OCI-LY7 (cell line): ENCODE results near the gene VPS13D. TPM values are rescaled to one million over a fixed set of nuclear protein-coding genes. Genes with fewer than 3 reads are reported as not detected.
"Not testable (repeated sequence)": the region's sequence is repeated elsewhere in the genome, so short reads cannot be mapped to it uniquely, and the experiment has no call there.

Source experiments
- BruUV-seq: library from RNA; stranded (reverse); fragments of 400-500 nt; replicated peaks from 2 replicates; lab custom pipeline; 2021; lab: Mats Ljungman, UMichigan
- CTCF ChIA-PET: fragments of 300-600 bp; sonication (Branson Sonifier 250); formaldehyde crosslinking; loops from one replicate; lab custom pipeline; 2022; ENCODE audit warnings: antibody characterized with exemption; ENCODE audit not compliant: unreplicated experiment; lab: Charles Lee
- POLR2A ChIA-PET: fragments of 300-600 bp; sonication (Branson Sonifier 250); formaldehyde crosslinking; loops from one replicate; lab custom pipeline; 2022; ENCODE audit warnings: antibody characterized with exemption; lab: Charles Lee
- DNase-seq: peaks from one replicate; pipeline ENCODE4 v3.0.0-alpha.2; 2015; ENCODE audit warnings: low spot score
- H2AFZ ChIP-seq: fragments of 200-600 bp; sonication (generic), shearing (Covaris generic); 2 replicates; pipeline ENCODE4 v1.6.1; 2014; ENCODE audit warnings: mild to moderate bottlenecking, antibody characterized with exemption, low read length, moderate library complexity
- H3K27ac ChIP-seq: fragments of 200-600 bp; sonication (generic); 2 replicates; pipeline ENCODE4 v1.5.1; 2014; ENCODE audit warnings: mixed run types, low read depth, mild to moderate bottlenecking, moderate library complexity, low read length, inconsistent platforms; ENCODE audit not compliant: poor library complexity, severe bottlenecking
- H3K36me3 ChIP-seq: fragments of 200-600 bp; sonication (generic); 2 replicates; pipeline ENCODE4 v1.6.1; 2014; ENCODE audit warnings: mild to moderate bottlenecking, antibody characterized with exemption, low read length, moderate library complexity, mixed read lengths; ENCODE audit not compliant: insufficient read depth
- H3K4me1 ChIP-seq: fragments of 200-600 bp; sonication (generic); 2 replicates; pipeline ENCODE4 v1.5.1; 2014; ENCODE audit warnings: mild to moderate bottlenecking, low read length; ENCODE audit not compliant: insufficient read depth, poor library complexity, severe bottlenecking
- H3K4me2 ChIP-seq: fragments of 200-600 bp; sonication (generic); 2 replicates; pipeline ENCODE4 v1.6.1; 2014; ENCODE audit warnings: mild to moderate bottlenecking, low read length
- H3K4me3 ChIP-seq: fragments of 200-600 bp; sonication (generic); 2 replicates; pipeline ENCODE4 v1.5.1; 2014; ENCODE audit warnings: mild to moderate bottlenecking, low read depth, low read length; ENCODE audit not compliant: poor library complexity, severe bottlenecking
- H3K79me2 ChIP-seq: fragments of 200-600 bp; sonication (generic); 2 replicates; pipeline ENCODE4 v1.6.1; 2016; ENCODE audit warnings: low read depth, mild to moderate bottlenecking, low read length, moderate library complexity, mixed read lengths; ENCODE audit not compliant: insufficient read depth
- H3K9me2 ChIP-seq: fragments of 200-600 bp; sonication (generic); 2 replicates; pipeline ENCODE4 v1.6.1; 2016; ENCODE audit warnings: mild to moderate bottlenecking, low read length, mixed read lengths; ENCODE audit not compliant: insufficient read depth
- H3K9me3 ChIP-seq: fragments of 200-600 bp; sonication (generic); 2 replicates; pipeline ENCODE4 v1.6.1; 2014; ENCODE audit warnings: mild to moderate bottlenecking, mixed run types, low read length, mixed read lengths
- H4K20me1 ChIP-seq: fragments of 200-600 bp; sonication (generic); 2 replicates; pipeline ENCODE4 v1.6.1; 2014; ENCODE audit warnings: mild to moderate bottlenecking, antibody characterized with exemption, low read length, moderate library complexity, mixed read lengths; ENCODE audit not compliant: insufficient read depth
- EZH2phosphoT487 ChIP-seq: fragments of 200-600 bp; sonication (generic); IDR thresholded peaks from 2 replicates; pipeline ENCODE4 v1.6.1; 2018; ENCODE audit warnings: low read depth, borderline replicate concordance, mild to moderate bottlenecking, mixed run types, antibody characterized with exemption, low read length, moderate library complexity, mixed read lengths
- intact Hi-C: fragments of 100-400 bp; cut with micrococcal nuclease; formaldehyde crosslinking; loops from one replicate; pipeline ENCODE4 v1.10.0; 2022; ENCODE audit not compliant: unreplicated experiment
- total RNA-seq, 2 experiments: library from RNA; depleted of rRNA in 1 of 2; stranded (reverse); fragments of >200 nt in 1 of 2; shearing (Covaris generic) in 1 of 2; gene quantifications; 2 replicates each; pipeline ENCODE4 v1.2.3, GENCODE V29; 2014 to 2022
- TF ChIP-seq, protein P1 (sequence below): fragments of 200-600 bp; sonication (generic); conservative IDR thresholded peaks from 2 replicates; pipeline ENCODE4 v1.5.1; 2014; ENCODE audit warnings: mild to moderate bottlenecking, antibody characterized with exemption, low read length, moderate library complexity, mixed read lengths

Gene VPS13D
- total RNA-seq, 2 experiments from 2014 or later, result 23.9 to 39.2 TPM

DNA sequence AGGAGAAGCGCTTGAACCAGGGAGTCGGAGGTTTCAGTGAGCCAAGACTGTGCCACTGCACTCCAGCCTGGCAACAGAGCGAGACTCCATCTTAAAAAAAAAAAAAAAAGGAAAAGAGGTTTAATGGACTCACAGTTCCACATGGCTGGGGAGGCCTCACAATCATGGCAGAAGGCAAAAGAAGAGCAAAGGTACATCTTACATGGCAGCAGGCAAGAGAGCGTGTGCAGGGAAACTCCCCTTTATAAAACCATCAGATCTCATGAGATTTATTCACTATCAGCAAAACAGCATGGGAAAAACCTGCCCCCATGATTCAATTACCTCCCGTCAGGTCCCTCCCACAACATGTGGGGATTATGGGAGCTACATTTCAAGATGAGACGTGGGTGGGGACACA, 5.7 kb upstream of the VPS13D start:
- POLR2A ChIA-PET, result interaction anchor here (0.7 kb wide), 1 partner anchor 34 kb away, joined by 4 read pairs; no protein-coding TSS in a partner anchor
- H3K9me3 ChIP-seq, H2AFZ ChIP-seq, H3K4me3 ChIP-seq, H3K4me2 ChIP-seq, H3K36me3 ChIP-seq, H3K4me1 ChIP-seq, H4K20me1 ChIP-seq, H3K79me2 ChIP-seq, BruUV-seq, H3K27ac ChIP-seq, H3K9me2 ChIP-seq, DNase-seq, intact Hi-C loops, CTCF ChIA-PET: not testable (repeated sequence)

GRCh38 chr1:12228979-12229378, 851 bp upstream of the VPS13D start:
- Histone ChIP-seq H3K79me2 (peaks cover 13% of the 10 kb centered on the region; the same call in 1 of the 2 replicates), H3K4me2 (no peak overlapping the region), H4K20me1 (no peaks in the 10 kb centered on the region), H2AFZ (no peak overlapping the region), H3K9me3 (no peaks in the 10 kb centered on the region), H3K36me3 (no peaks in the 10 kb centered on the region), H3K4me1 (peaks cover 7% of the 10 kb centered on the region), H3K4me3 (no peak overlapping the region), H3K9me2 (no peaks in the 10 kb centered on the region), H3K27ac (no peak overlapping the region)
- ChIA-PET POLR2A (no interaction called here), CTCF (interaction anchor here (1.0 kb wide), 1 partner anchor 104 kb away, joined by 3 read pairs; no protein-coding TSS in a partner anchor)
- TF ChIP-seq, protein P1, sequence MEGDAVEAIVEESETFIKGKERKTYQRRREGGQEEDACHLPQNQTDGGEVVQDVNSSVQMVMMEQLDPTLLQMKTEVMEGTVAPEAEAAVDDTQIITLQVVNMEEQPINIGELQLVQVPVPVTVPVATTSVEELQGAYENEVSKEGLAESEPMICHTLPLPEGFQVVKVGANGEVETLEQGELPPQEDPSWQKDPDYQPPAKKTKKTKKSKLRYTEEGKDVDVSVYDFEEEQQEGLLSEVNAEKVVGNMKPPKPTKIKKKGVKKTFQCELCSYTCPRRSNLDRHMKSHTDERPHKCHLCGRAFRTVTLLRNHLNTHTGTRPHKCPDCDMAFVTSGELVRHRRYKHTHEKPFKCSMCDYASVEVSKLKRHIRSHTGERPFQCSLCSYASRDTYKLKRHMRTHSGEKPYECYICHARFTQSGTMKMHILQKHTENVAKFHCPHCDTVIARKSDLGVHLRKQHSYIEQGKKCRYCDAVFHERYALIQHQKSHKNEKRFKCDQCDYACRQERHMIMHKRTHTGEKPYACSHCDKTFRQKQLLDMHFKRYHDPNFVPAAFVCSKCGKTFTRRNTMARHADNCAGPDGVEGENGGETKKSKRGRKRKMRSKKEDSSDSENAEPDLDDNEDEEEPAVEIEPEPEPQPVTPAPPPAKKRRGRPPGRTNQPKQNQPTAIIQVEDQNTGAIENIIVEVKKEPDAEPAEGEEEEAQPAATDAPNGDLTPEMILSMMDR, result no peak
- TF ChIP-seq EZH2phosphoT487, result no peak
- no TSS peak for BruUV-seq
- DNase-seq, result no peak
- intact Hi-C loops, result no loop called here

DNA sequence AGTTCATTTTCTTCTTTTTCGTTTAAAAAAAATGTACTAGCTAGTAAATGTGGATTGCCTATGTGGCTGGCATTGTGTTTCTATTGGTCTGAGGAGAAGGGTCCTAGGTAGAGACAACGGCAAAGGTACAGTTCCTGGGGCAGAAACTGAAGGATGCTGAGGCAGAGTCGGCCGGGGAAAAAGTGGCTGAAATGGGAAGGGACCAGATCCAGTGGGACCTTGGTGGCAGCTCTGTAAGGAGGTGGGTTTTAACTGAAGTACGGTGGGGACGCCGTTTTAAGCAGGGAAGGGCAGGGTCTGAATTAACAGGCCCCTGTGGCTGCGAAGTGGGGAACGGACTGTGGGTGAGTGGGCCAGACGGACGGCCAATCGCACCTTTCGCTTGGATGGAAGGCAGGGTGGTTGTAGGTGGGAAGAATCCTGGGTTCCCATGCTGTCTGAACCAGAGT, 420 bp upstream of the VPS13D start:
- Histone ChIP-seq H3K4me1 (peaks cover 7% of the 10 kb centered on the region), H3K36me3 (no peaks in the 10 kb centered on the region), H3K4me2 (no peak overlapping the region), H3K4me3 (peak overlapping the region; percentile 100), H2AFZ (no peak overlapping the region), H3K9me2 (no peaks in the 10 kb centered on the region), H4K20me1 (no peaks in the 10 kb centered on the region), H3K79me2 (peaks cover 13% of the 10 kb centered on the region; the same call in 1 of the 2 replicates), H3K9me3 (no peaks in the 10 kb centered on the region), H3K27ac (no peak overlapping the region)
- CTCF ChIA-PET, result interaction anchor here (1.0 kb wide), 1 partner anchor 104 kb away, joined by 3 read pairs; no protein-coding TSS in a partner anchor
- TF ChIP-seq, protein P1, result no peak
- TF ChIP-seq EZH2phosphoT487, result no peak
- DNase-seq, result no peak
- POLR2A ChIA-PET, result no interaction called here
- intact Hi-C loops, result no loop called here
- BruUV-seq, result no TSS peak
